PC-3 (cell line): Measurements from ENCODE around the gene FBXL5. TPM values are rescaled to one million over a fixed set of nuclear protein-coding genes. Genes with fewer than 3 reads are reported as not detected.
A peak's percentile ranks its signal among the peaks of the same experiment; 100 is the strongest.

Experiments
- ATAC-seq: fragments of 200-7000 bp; cut with Tn5 transposase; 2 replicates; pipeline ENCODE4 v1.9.1; 2020; ENCODE audit warnings: mild to moderate bottlenecking, moderate library complexity
- BruUV-seq: library from RNA; stranded (reverse); fragments of 400-500 nt; replicated peaks from 2 replicates; lab custom pipeline; 2021; lab: Mats Ljungman, UMichigan
- CTCF ChIA-PET: fragments of 300-600 bp; sonication (Branson Sonifier 250); formaldehyde crosslinking; loops from one replicate; lab custom pipeline; 2022; ENCODE audit warnings: antibody characterized with exemption; lab: Charles Lee
- POLR2A ChIA-PET: fragments of 300-600 bp; sonication (Branson Sonifier 250); formaldehyde crosslinking; loops from one replicate; lab custom pipeline; 2022; ENCODE audit warnings: antibody characterized with exemption; ENCODE audit not compliant: unreplicated experiment; lab: Charles Lee
- DNase-seq: peaks from one replicate; pipeline ENCODE4 v3.0.0-alpha.2; 2015
- H2AFZ ChIP-seq: fragments of 300-600 bp; sonication (generic); 2 replicates; pipeline ENCODE4 v1.6.0; 2016; ENCODE audit warnings: antibody characterized with exemption, low read length
- H3F3A ChIP-seq: fragments of 300-600 bp; sonication (generic); one replicate; pipeline ENCODE4 v1.6.0; 2017; ENCODE audit warnings: antibody characterized with exemption, low read length, control low read depth, mild to moderate bottlenecking; ENCODE audit not compliant: unreplicated experiment
- H3K27ac ChIP-seq: fragments of 300-600 bp; sonication (generic); 2 replicates; pipeline ENCODE4 v1.5.1; 2016; ENCODE audit warnings: mild to moderate bottlenecking, low read length
- H3K27me3 ChIP-seq: fragments of 300-600 bp; sonication (generic); 2 replicates; pipeline ENCODE4 v1.6.1; 2016; ENCODE audit warnings: low read length, mixed read lengths
- H3K36me3 ChIP-seq: fragments of 300-600 bp; sonication (generic); 2 replicates; pipeline ENCODE4 v1.6.1; 2016; ENCODE audit warnings: low read depth, mixed run types, low read length, mixed read lengths
- H3K4me1 ChIP-seq: fragments of 300-600 bp; sonication (generic); 2 replicates; pipeline ENCODE4 v1.5.1; 2016; ENCODE audit warnings: low read length; ENCODE audit not compliant: insufficient read depth
- H3K4me2 ChIP-seq: fragments of 300-600 bp; sonication (generic); 2 replicates; pipeline ENCODE4 v1.6.0; 2016; ENCODE audit warnings: low read length
- H3K4me3 ChIP-seq: fragments of 300-600 bp; sonication (generic); 2 replicates; pipeline ENCODE4 v1.5.1; 2016; ENCODE audit warnings: mild to moderate bottlenecking, low read length, mixed read lengths
- H3K79me2 ChIP-seq: fragments of 300-600 bp; sonication (generic); 2 replicates; pipeline ENCODE4 v1.6.1; 2017; ENCODE audit warnings: low read length, mixed read lengths
- H3K9ac ChIP-seq: fragments of 300-600 bp; sonication (generic); 2 replicates; pipeline ENCODE4 v1.6.0; 2016; ENCODE audit warnings: mild to moderate bottlenecking, low read length
- H3K9me2 ChIP-seq: fragments of 300-600 bp; sonication (generic); replicated peaks from 2 replicates; pipeline ENCODE4 v1.6.1; 2016; ENCODE audit warnings: mixed run types, low read length, mixed read lengths
- H3K9me3 ChIP-seq: fragments of 300-600 bp; sonication (generic); 2 replicates; pipeline ENCODE4 v1.6.1; 2016; ENCODE audit warnings: low read length, mixed read lengths
- H4K20me1 ChIP-seq: fragments of 300-600 bp; sonication (generic); 2 replicates; pipeline ENCODE4 v1.6.1; 2016; ENCODE audit warnings: low read length, mixed read lengths
- CTCF ChIP-seq: fragments of 300-600 bp; sonication (generic); conservative IDR thresholded peaks from 2 replicates; pipeline ENCODE4 v1.5.1; 2017; ENCODE audit warnings: antibody characterized with exemption, low read depth, mild to moderate bottlenecking, low read length
- EZH2 ChIP-seq: fragments of 300-600 bp; sonication (generic); IDR thresholded peaks from one replicate; pipeline ENCODE4 v1.6.1; 2017; ENCODE audit warnings: antibody characterized with exemption, mild to moderate bottlenecking, low read length; ENCODE audit not compliant: unreplicated experiment
- EZH2phosphoT487 ChIP-seq: fragments of 300-600 bp; sonication (generic); IDR thresholded peaks from 2 replicates; pipeline ENCODE4 v1.6.1; 2018; ENCODE audit warnings: mild to moderate bottlenecking, antibody characterized with exemption, low read length, borderline replicate concordance
- intact Hi-C: fragments of 100-400 bp; cut with micrococcal nuclease; formaldehyde crosslinking; loops from 2 replicates; pipeline ENCODE4 v1.9.0; 2023
- total RNA-seq: library from RNA; depleted of rRNA; stranded (reverse); fragments of >200 nt; gene quantifications from 2 replicates; pipeline ENCODE4 v1.2.3, GENCODE V29; 2014

Gene FBXL5
- total RNA-seq, 1 experiment from 2014 or later = 42.4 TPM

- H3K4me1 ChIP-seq = peaks cover 30% of the 10 kb centered on the region
- H3K36me3 ChIP-seq = no peaks in the 10 kb centered on the region
- POLR2A ChIA-PET = interaction anchor here (0.6 to 0.9 kb wide), 3 partner anchors 20 to 350 kb away, joined by 3 to 15 read pairs (median 4); no protein-coding TSS in a partner anchor
- no peaks in the 10 kb centered on the region for H4K20me1 ChIP-seq
- intact Hi-C loops = loop anchor here (2.0 kb wide), 1 partner anchor 27 kb away; no protein-coding TSS in a partner anchor
- H3K9me2 ChIP-seq = no peaks in the 10 kb centered on the region
- H3K4me3 ChIP-seq = no peak overlapping the region
- DNase-seq = no peak
- no peak overlapping the region for H2AFZ ChIP-seq
- ATAC-seq = no peak
- CTCF ChIA-PET = no interaction called here
- no TSS peak for BruUV-seq
- H3F3A ChIP-seq = no peaks in the 10 kb centered on the region
- H3K79me2 ChIP-seq = no peaks in the 10 kb centered on the region
- TF ChIP-seq CTCF (no peak), EZH2phosphoT487 (no peak), EZH2 (no peak)
- no peaks in the 10 kb centered on the region for H3K27me3 ChIP-seq
- H3K9ac ChIP-seq = peak overlapping the region; percentile 36; the same call in 1 of the 2 replicates
- H3K9me3 ChIP-seq = no peaks in the 10 kb centered on the region
- H3K4me2 ChIP-seq = peak overlapping the region; percentile 63
- H3K27ac ChIP-seq = peak overlapping the region; percentile 98
Observed at GRCh38 chr4:15695729-15696128, 40.6 kb upstream of the FBXL5 start.

DNA sequence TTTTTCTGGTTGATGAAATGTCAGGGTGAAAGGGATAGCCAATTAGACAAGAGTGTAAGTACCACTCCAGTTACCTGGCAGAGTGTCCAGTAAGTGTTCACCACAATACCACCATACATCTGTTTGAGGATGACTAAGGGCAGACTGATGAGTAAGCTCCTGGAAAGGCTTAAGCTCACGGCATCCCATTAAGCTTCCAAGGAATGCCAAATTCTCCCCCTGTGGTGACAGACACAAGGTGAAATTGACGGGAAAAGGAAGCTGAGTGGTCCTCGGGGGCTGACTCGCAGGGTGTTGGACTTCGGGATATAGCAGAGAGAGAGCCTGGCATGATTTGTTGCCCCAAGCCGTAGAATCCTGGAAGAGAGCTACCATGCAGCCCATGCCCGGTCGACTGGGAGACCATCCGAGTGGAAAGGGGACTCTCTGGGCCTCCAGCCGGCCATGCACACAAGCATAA is 40.1 kb upstream of the FBXL5 start:
- intact Hi-C loops = loop anchor here (2.0 kb wide), 1 partner anchor 28 kb away; no protein-coding TSS in a partner anchor
- peak overlapping the region; percentile 98 for H3K27ac ChIP-seq
- no peaks in the 10 kb centered on the region for H3K9me2 ChIP-seq
- H3K4me1 ChIP-seq = peaks cover 35% of the 10 kb centered on the region
- H3K4me2 ChIP-seq = peak overlapping the region; percentile 79
- POLR2A ChIA-PET = interaction anchor here (0.6 to 0.8 kb wide), 2 partner anchors 21 to 351 kb away, joined by 4 to 15 read pairs; no protein-coding TSS in a partner anchor
- peak; percentile 91 for ATAC-seq
- TF ChIP-seq EZH2 (no peak), CTCF (no peak), EZH2phosphoT487 (no peak)
- peak overlapping the region; percentile 36; the same call in 1 of the 2 replicates for H3K9ac ChIP-seq
- H3K9me3 ChIP-seq = no peaks in the 10 kb centered on the region
- no peak overlapping the region for H3K4me3 ChIP-seq
- H3F3A ChIP-seq = no peaks in the 10 kb centered on the region
- CTCF ChIA-PET = no interaction called here
- DNase-seq = peak; percentile 92
- H3K27me3 ChIP-seq = no peaks in the 10 kb centered on the region
- H3K36me3 ChIP-seq = no peaks in the 10 kb centered on the region
- no peaks in the 10 kb centered on the region for H4K20me1 ChIP-seq
- no peak overlapping the region for H2AFZ ChIP-seq
- no TSS peak for BruUV-seq
- H3K79me2 ChIP-seq = no peaks in the 10 kb centered on the region

GRCh38 chr4:15694431-15694830 is 39.3 kb upstream of the FBXL5 start:
- ATAC-seq = peak; percentile 46
- peaks cover 43% of the 10 kb centered on the region for H3K4me1 ChIP-seq
- ChIA-PET POLR2A (no interaction called here), CTCF (no interaction called here)
- peak overlapping the region; percentile 79 for H3K4me2 ChIP-seq
- no TSS peak for BruUV-seq
- TF ChIP-seq EZH2phosphoT487 = no peak
- TF ChIP-seq EZH2 = no peak
- no peak for TF ChIP-seq CTCF
- H3K27ac ChIP-seq = peak overlapping the region; percentile 98
- peak overlapping the region; percentile 72 for H3K9ac ChIP-seq
- H3K4me3 ChIP-seq = peak overlapping the region; percentile 41; the same call in 1 of the 2 replicates
- intact Hi-C loops = loop anchor here (2.0 kb wide), 1 partner anchor 28 kb away; no protein-coding TSS in a partner anchor
- no peaks in the 10 kb centered on the region for H4K20me1 ChIP-seq
- H3K27me3 ChIP-seq = no peaks in the 10 kb centered on the region
- no peaks in the 10 kb centered on the region for H3K9me3 ChIP-seq
- no peak overlapping the region for H2AFZ ChIP-seq
- H3F3A ChIP-seq = no peaks in the 10 kb centered on the region
- H3K79me2 ChIP-seq = no peaks in the 10 kb centered on the region
- peak; percentile 75 for DNase-seq
- H3K9me2 ChIP-seq = no peaks in the 10 kb centered on the region
- no peaks in the 10 kb centered on the region for H3K36me3 ChIP-seq
